HEK293 (cell line): ENCODE data around the gene ZCCHC2.

Experiments
- CTCF ChIA-PET: fragments of 350-600 bp; formaldehyde crosslinking; extraction: SDS; loops from one replicate; lab custom pipeline; 2021; ENCODE audit warnings: antibody characterized with exemption; lab: Yijun Ruan, JAX
- POLR2A ChIA-PET: fragments of 300-600 bp; formaldehyde crosslinking; extraction: SDS; loops from one replicate; lab custom pipeline; 2020; ENCODE audit warnings: antibody characterized with exemption, inconsistent platforms; lab: Yijun Ruan, JAX
- H3K27ac ChIP-seq: fragments of 200-500 bp; sonication (Bioruptor generic); 2 replicates; pipeline ENCODE4 v1.5.1; 2014; ENCODE audit warnings: low read depth, low read length, control low read depth, inconsistent platforms; ENCODE audit errors: extremely low read depth
- H3K36me3 ChIP-seq, 2 experiments: fragments of 200-500 bp in 1 of 2; sonication (Bioruptor generic) in 1 of 2; 1 replicate in 1 of 2; 2 replicates in 1 of 2; pipeline ENCODE4 v1.5.1; 2014 to 2017; ENCODE audit warnings: inconsistent platforms in 2 of 2, low read length in 2 of 2; ENCODE audit not compliant: control insufficient read depth in 2 of 2, insufficient read depth in 1 of 2
- H3K4me1 ChIP-seq: fragments of 200-500 bp; sonication (Bioruptor generic); 2 replicates; pipeline ENCODE4 v1.5.1; 2014; ENCODE audit warnings: mild to moderate bottlenecking, low read length, inconsistent platforms; ENCODE audit not compliant: control insufficient read depth, insufficient read depth
- H3K4me3 ChIP-seq: 2 replicates; pipeline ENCODE4 v1.5.1; 2011; ENCODE audit warnings: low read depth, mild to moderate bottlenecking, control low read depth, low read length, moderate library complexity
- H3K9me3 ChIP-seq: fragments of 200-500 bp; sonication (Bioruptor generic); 2 replicates; pipeline ENCODE4 v1.5.1; 2014; ENCODE audit warnings: low read depth, low read length, inconsistent platforms; ENCODE audit not compliant: control insufficient read depth, insufficient read depth
- BCL6B ChIP-seq: fragments of 450-650 bp; formaldehyde crosslinking; IDR thresholded peaks from 2 replicates; pipeline ENCODE4 v1.5.1; 2017; ENCODE audit warnings: missing biosample characterization, missing genetic modification characterization
- KLF9 ChIP-seq: fragments of 450-650 bp; formaldehyde crosslinking; IDR thresholded peaks from 2 replicates; pipeline ENCODE4 v1.5.1; 2016; ENCODE audit warnings: missing biosample characterization, missing genetic modification characterization, low read depth
- PRDM1 ChIP-seq: fragments of 450-650 bp; formaldehyde crosslinking; IDR thresholded peaks from 2 replicates; pipeline ENCODE4; 2016; ENCODE audit warnings: missing biosample characterization, missing genetic modification characterization
- PRDM10 ChIP-seq: fragments of 450-650 bp; formaldehyde crosslinking; IDR thresholded peaks from 2 replicates; pipeline ENCODE4 v1.5.1; 2016; ENCODE audit warnings: missing biosample characterization, missing genetic modification characterization
- SETDB1 ChIP-seq: IDR thresholded peaks from one replicate; pipeline ENCODE4 v1.6.1; 2017; ENCODE audit warnings: mild to moderate bottlenecking, low read length, moderate library complexity, mixed read lengths; ENCODE audit not compliant: insufficient read length
- YY2 ChIP-seq: fragments of 450-650 bp; formaldehyde crosslinking; IDR thresholded peaks from 2 replicates; pipeline ENCODE4 v1.5.1; 2016; ENCODE audit warnings: missing biosample characterization, missing genetic modification characterization
- ZBTB1 ChIP-seq: fragments of 450-650 bp; formaldehyde crosslinking; IDR thresholded peaks from 2 replicates; pipeline ENCODE4 v1.5.1; 2016; ENCODE audit warnings: missing biosample characterization, missing genetic modification characterization
- ZNF10 ChIP-seq: fragments of 450-650 bp; formaldehyde crosslinking; IDR thresholded peaks from 2 replicates; pipeline ENCODE4 v1.5.1; 2017; ENCODE audit warnings: missing biosample characterization, missing genetic modification characterization
- ZNF2 ChIP-seq: fragments of 450-650 bp; formaldehyde crosslinking; IDR thresholded peaks from 2 replicates; pipeline ENCODE4 v1.5.1; 2016; ENCODE audit warnings: missing biosample characterization, missing genetic modification characterization
- ZNF24 ChIP-seq: fragments of 450-650 bp; formaldehyde crosslinking; IDR thresholded peaks from 2 replicates; pipeline ENCODE4 v1.5.1; 2016; ENCODE audit warnings: missing biosample characterization, missing genetic modification characterization
- ZNF366 ChIP-seq: fragments of 450-650 bp; formaldehyde crosslinking; conservative IDR thresholded peaks from 2 replicates; pipeline ENCODE4 v1.5.1; 2016; ENCODE audit warnings: missing biosample characterization, missing genetic modification characterization
- ZNF426 ChIP-seq: fragments of 450-650 bp; formaldehyde crosslinking; IDR thresholded peaks from 2 replicates; pipeline ENCODE4 v1.5.1; 2017; ENCODE audit warnings: missing biosample characterization, missing genetic modification characterization, mild to moderate bottlenecking, inconsistent platforms, moderate library complexity
- ZNF501 ChIP-seq: fragments of 450-650 bp; formaldehyde crosslinking; IDR thresholded peaks from 2 replicates; pipeline ENCODE4 v1.5.1; 2016; ENCODE audit warnings: missing biosample characterization, missing genetic modification characterization
- ZNF513 ChIP-seq: fragments of 450-650 bp; IDR thresholded peaks from 2 replicates; pipeline ENCODE4 v1.5.1; 2018; ENCODE audit warnings: missing biosample characterization, missing genetic modification characterization
- ZNF514 ChIP-seq: fragments of 450-650 bp; formaldehyde crosslinking; IDR thresholded peaks from 2 replicates; pipeline ENCODE4 v1.5.1; 2016; ENCODE audit warnings: missing biosample characterization, missing genetic modification characterization
- ZNF560 ChIP-seq: fragments of 450-650 bp; formaldehyde crosslinking; IDR thresholded peaks from 2 replicates; pipeline ENCODE4 v1.5.1; 2017; ENCODE audit warnings: missing biosample characterization, missing genetic modification characterization, borderline replicate concordance
- ZNF561 ChIP-seq: fragments of 450-650 bp; IDR thresholded peaks from 2 replicates; pipeline ENCODE4 v1.5.1; 2018; ENCODE audit warnings: missing biosample characterization, missing genetic modification characterization, borderline replicate concordance
- ZNF660 ChIP-seq: fragments of 450-650 bp; IDR thresholded peaks from 2 replicates; pipeline ENCODE4 v1.5.1; 2018; ENCODE audit warnings: missing biosample characterization, mild to moderate bottlenecking, missing genetic modification characterization
- TF ChIP-seq, protein P1 (sequence below): fragments of 450-650 bp; formaldehyde crosslinking; IDR thresholded peaks from 2 replicates; pipeline ENCODE4 v1.5.1; 2016; ENCODE audit warnings: missing biosample characterization, missing genetic modification characterization
- TF ChIP-seq, protein P2 (sequence below): fragments of 450-650 bp; formaldehyde crosslinking; IDR thresholded peaks from 2 replicates; pipeline ENCODE4 v1.5.1; 2016; ENCODE audit warnings: missing biosample characterization, missing genetic modification characterization
- TF ChIP-seq, protein P3 (sequence below): sonication (generic); formaldehyde crosslinking; IDR thresholded peaks from 2 replicates; pipeline ENCODE4 v1.8.1; 2022; ENCODE audit warnings: mild to moderate bottlenecking, moderate library complexity, missing genetic modification reagents
- TF ChIP-seq, protein P4 (sequence below): fragments of 450-650 bp; formaldehyde crosslinking; IDR thresholded peaks from 2 replicates; pipeline ENCODE4 v1.5.1; 2016; ENCODE audit warnings: missing biosample characterization, missing genetic modification characterization

The ZCCHC2 gene

GRCh38 chr18:62486290-62486964 is 36.4 kb upstream of the ZCCHC2 start (continued):
- TF ChIP-seq PRDM10 (tag by site-specific recombination) (peak; percentile 34; the same call in 1 of the 2 replicates), ZNF513 (no peak), ZNF366 (tag by site-specific recombination) (0 out of 2 replicates have a peak, but pooled peaks have one; percentile 38), PRDM1 (tag by site-specific recombination) (peak; percentile 49; the same call in 1 of the 2 replicates)
- TF ChIP-seq, protein P1, sequence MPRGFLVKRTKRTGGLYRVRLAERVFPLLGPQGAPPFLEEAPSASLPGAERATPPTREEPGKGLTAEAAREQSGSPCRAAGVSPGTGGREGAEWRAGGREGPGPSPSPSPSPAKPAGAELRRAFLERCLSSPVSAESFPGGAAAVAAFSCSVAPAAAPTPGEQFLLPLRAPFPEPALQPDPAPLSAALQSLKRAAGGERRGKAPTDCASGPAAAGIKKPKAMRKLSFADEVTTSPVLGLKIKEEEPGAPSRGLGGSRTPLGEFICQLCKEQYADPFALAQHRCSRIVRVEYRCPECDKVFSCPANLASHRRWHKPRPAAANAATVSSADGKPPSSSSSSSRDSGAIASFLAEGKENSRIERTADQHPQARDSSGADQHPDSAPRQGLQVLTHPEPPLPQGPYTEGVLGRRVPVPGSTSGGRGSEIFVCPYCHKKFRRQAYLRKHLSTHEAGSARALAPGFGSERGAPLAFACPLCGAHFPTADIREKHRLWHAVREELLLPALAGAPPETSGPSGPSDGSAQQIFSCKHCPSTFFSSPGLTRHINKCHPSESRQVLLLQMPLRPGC (tag by site-specific recombination), result peak; percentile 69; the same call in 1 of the 2 replicates

GRCh38 chr18:62487161-62487560 is 35.7 kb upstream of the ZCCHC2 start:
- Histone ChIP-seq H3K4me1 (peaks cover 11% of the 10 kb centered on the region), H3K27ac (no peak overlapping the region), H3K9me3 (no peaks in the 10 kb centered on the region), H3K36me3 (no peaks in the 10 kb centered on the region), H3K4me3 (no peak overlapping the region)
- ChIA-PET CTCF (interaction anchor here (0.7 kb wide), 1 partner anchor 35 kb away, joined by 3 read pairs; no protein-coding TSS in a partner anchor), POLR2A (no interaction called here)
- TF ChIP-seq KLF9 (no peak), ZBTB1 (tag by site-specific recombination) (no peak), YY2 (tag by site-specific recombination) (no peak), ZNF660 (tag by site-specific recombination) (no peak), ZNF501 (tag by site-specific recombination) (no peak), ZNF426 (tag by site-specific recombination) (no peak), ZNF24 (tag by site-specific recombination) (no peak), BCL6B (tag by site-specific recombination) (no peak), ZNF514 (tag by site-specific recombination) (no peak), ZNF561 (no peak), ZNF2 (no peak), SETDB1 (no peak), ZNF560 (tag by site-specific recombination) (no peak), ZNF10 (tag by site-specific recombination) (no peak)
- TF ChIP-seq, protein P2, sequence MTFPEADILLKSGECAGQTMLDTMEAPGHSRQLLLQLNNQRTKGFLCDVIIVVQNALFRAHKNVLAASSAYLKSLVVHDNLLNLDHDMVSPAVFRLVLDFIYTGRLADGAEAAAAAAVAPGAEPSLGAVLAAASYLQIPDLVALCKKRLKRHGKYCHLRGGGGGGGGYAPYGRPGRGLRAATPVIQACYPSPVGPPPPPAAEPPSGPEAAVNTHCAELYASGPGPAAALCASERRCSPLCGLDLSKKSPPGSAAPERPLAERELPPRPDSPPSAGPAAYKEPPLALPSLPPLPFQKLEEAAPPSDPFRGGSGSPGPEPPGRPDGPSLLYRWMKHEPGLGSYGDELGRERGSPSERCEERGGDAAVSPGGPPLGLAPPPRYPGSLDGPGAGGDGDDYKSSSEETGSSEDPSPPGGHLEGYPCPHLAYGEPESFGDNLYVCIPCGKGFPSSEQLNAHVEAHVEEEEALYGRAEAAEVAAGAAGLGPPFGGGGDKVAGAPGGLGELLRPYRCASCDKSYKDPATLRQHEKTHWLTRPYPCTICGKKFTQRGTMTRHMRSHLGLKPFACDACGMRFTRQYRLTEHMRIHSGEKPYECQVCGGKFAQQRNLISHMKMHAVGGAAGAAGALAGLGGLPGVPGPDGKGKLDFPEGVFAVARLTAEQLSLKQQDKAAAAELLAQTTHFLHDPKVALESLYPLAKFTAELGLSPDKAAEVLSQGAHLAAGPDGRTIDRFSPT (tag by site-specific recombination), result no peak
- TF ChIP-seq, protein P3, sequence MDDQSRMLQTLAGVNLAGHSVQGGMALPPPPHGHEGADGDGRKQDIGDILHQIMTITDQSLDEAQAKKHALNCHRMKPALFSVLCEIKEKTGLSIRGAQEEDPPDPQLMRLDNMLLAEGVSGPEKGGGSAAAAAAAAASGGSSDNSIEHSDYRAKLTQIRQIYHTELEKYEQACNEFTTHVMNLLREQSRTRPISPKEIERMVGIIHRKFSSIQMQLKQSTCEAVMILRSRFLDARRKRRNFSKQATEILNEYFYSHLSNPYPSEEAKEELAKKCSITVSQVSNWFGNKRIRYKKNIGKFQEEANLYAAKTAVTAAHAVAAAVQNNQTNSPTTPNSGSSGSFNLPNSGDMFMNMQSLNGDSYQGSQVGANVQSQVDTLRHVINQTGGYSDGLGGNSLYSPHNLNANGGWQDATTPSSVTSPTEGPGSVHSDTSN, result no peak
- TF ChIP-seq, protein P4, sequence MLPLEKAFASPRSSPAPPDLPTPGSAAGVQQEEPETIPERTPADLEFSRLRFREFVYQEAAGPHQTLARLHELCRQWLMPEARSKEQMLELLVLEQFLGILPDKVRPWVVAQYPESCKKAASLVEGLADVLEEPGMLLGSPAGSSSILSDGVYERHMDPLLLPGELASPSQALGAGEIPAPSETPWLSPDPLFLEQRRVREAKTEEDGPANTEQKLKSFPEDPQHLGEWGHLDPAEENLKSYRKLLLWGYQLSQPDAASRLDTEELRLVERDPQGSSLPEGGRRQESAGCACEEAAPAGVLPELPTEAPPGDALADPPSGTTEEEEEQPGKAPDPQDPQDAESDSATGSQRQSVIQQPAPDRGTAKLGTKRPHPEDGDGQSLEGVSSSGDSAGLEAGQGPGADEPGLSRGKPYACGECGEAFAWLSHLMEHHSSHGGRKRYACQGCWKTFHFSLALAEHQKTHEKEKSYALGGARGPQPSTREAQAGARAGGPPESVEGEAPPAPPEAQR, result no peak
